Measurements from ENCODE around the gene CCDC192.

CCDC192 gene

GRCh38 chr5:127805448-127805847, 102.3 kb downstream of the CCDC192 start:
- H3K4me2 ChIP-seq (ENCODE audit: low read depth, low read length, poor library complexity, severe bottlenecking) = no peak overlapping the region
- no peak overlapping the region for H3K4me3 ChIP-seq (ENCODE audit: low read length, poor library complexity, severe bottlenecking)
- no peaks in the 10 kb centered on the region for H4K20me1 ChIP-seq (ENCODE audit: insufficient read depth, low read length, poor library complexity, severe bottlenecking)
- H3F3A ChIP-seq (ENCODE audit: low read depth) = no peaks in the 10 kb centered on the region
- no peaks in the 10 kb centered on the region for H3K4me1 ChIP-seq (ENCODE audit: insufficient read depth, low read length, poor library complexity, severe bottlenecking)
- no peak overlapping the region for H3K9ac ChIP-seq (ENCODE audit: low read depth, low read length, poor library complexity, severe bottlenecking)
- no peaks in the 10 kb centered on the region for H3K9me2 ChIP-seq (replicated peaks; ENCODE audit: low read depth, low read length)
- H3K36me3 ChIP-seq (ENCODE audit: insufficient read depth, low read length) = no peaks in the 10 kb centered on the region
- H3K27me3 ChIP-seq (ENCODE audit: insufficient read depth, low read length, poor library complexity, severe bottlenecking) = no peaks in the 10 kb centered on the region
- H2AFZ ChIP-seq (ENCODE audit: low read length) = no peak overlapping the region
- H3K9me3 ChIP-seq (ENCODE audit: insufficient read depth, low read depth, low read length) = no peaks in the 10 kb centered on the region
- TF ChIP-seq EZH2phosphoT487 (IDR thresholded peaks at IDR 0.05; ENCODE audit: borderline replicate concordance) (no peak), CTCF (conservative IDR thresholded peaks at IDR 0.05; ENCODE audit: low read length) (no peak)
- H3K79me2 ChIP-seq (ENCODE audit: insufficient read depth, low read length) = no peaks in the 10 kb centered on the region

- H3K79me2 ChIP-seq (ENCODE audit: insufficient read depth, low read length) = no peaks in the 10 kb centered on the region
- no peaks in the 10 kb centered on the region for H3K9me2 ChIP-seq (replicated peaks; ENCODE audit: low read depth, low read length)
- H3K27me3 ChIP-seq (ENCODE audit: insufficient read depth, low read length, poor library complexity, severe bottlenecking) = no peaks in the 10 kb centered on the region
- H3K9me3 ChIP-seq (ENCODE audit: insufficient read depth, low read depth, low read length) = no peaks in the 10 kb centered on the region
- H3K4me1 ChIP-seq (ENCODE audit: insufficient read depth, low read length, poor library complexity, severe bottlenecking) = peaks cover 6% of the 10 kb centered on the region
- no peaks in the 10 kb centered on the region for H4K20me1 ChIP-seq (ENCODE audit: insufficient read depth, low read length, poor library complexity, severe bottlenecking)
- H2AFZ ChIP-seq (ENCODE audit: low read length) = no peak overlapping the region
- TF ChIP-seq EZH2phosphoT487 (IDR thresholded peaks at IDR 0.05; ENCODE audit: borderline replicate concordance) (no peak), CTCF (conservative IDR thresholded peaks at IDR 0.05; ENCODE audit: low read length) (no peak)
- no peaks in the 10 kb centered on the region for H3K36me3 ChIP-seq (ENCODE audit: insufficient read depth, low read length)
- H3K9ac ChIP-seq (ENCODE audit: low read depth, low read length, poor library complexity, severe bottlenecking) = no peak overlapping the region
- no peak overlapping the region for H3K4me2 ChIP-seq (ENCODE audit: low read depth, low read length, poor library complexity, severe bottlenecking)
- no peaks in the 10 kb centered on the region for H3F3A ChIP-seq (ENCODE audit: low read depth)
- no peak overlapping the region for H3K4me3 ChIP-seq (ENCODE audit: low read length, poor library complexity, severe bottlenecking)
Measured at GRCh38 chr5:127806776-127807175, 103.6 kb downstream of the CCDC192 start.

- Histone ChIP-seq H3F3A (ENCODE audit: low read depth) (no peaks in the 10 kb centered on the region), H3K27me3 (ENCODE audit: insufficient read depth, low read length, poor library complexity, severe bottlenecking) (no peaks in the 10 kb centered on the region), H2AFZ (ENCODE audit: low read length) (no peak overlapping the region), H3K9me3 (ENCODE audit: insufficient read depth, low read depth, low read length) (no peaks in the 10 kb centered on the region), H3K79me2 (ENCODE audit: insufficient read depth, low read length) (no peaks in the 10 kb centered on the region), H3K36me3 (ENCODE audit: insufficient read depth, low read length) (no peaks in the 10 kb centered on the region), H3K4me2 (ENCODE audit: low read depth, low read length, poor library complexity, severe bottlenecking) (no peak overlapping the region), H3K9ac (ENCODE audit: low read depth, low read length, poor library complexity, severe bottlenecking) (no peak overlapping the region), H3K4me3 (ENCODE audit: low read length, poor library complexity, severe bottlenecking) (no peak overlapping the region), H3K9me2 (replicated peaks; ENCODE audit: low read depth, low read length) (no peaks in the 10 kb centered on the region), H4K20me1 (ENCODE audit: insufficient read depth, low read length, poor library complexity, severe bottlenecking) (no peaks in the 10 kb centered on the region), H3K4me1 (ENCODE audit: insufficient read depth, low read length, poor library complexity, severe bottlenecking) (peaks cover 6% of the 10 kb centered on the region)
- TF ChIP-seq EZH2phosphoT487 (IDR thresholded peaks at IDR 0.05; ENCODE audit: borderline replicate concordance) (no peak), CTCF (conservative IDR thresholded peaks at IDR 0.05; ENCODE audit: low read length) (no peak)
Measured at GRCh38 chr5:127809533-127809932, 106.3 kb downstream of the CCDC192 start.

All from Loucy (cell line).